ENCODE measurements around the gene PHYKPL. TPM values are rescaled to one million over a fixed set of nuclear protein-coding genes. Genes with fewer than 3 reads are reported as not detected.

PHYKPL gene
- total RNA-seq, 4 donors from 2014 or later: 25.0 to 54.6 (median 33.7) TPM

GRCh38 chr5:178238711-178239592 lies 6.3 kb upstream of the PHYKPL start:
- DNase-seq: peak in 1 of 2 donors; percentile 50
- Histone ChIP-seq H3K9me3 (no peaks in the 10 kb centered on the region), H3K4me3 (no peak overlapping the region), H3K36me3 (no peaks in the 10 kb centered on the region), H3K4me1 (peaks cover 37 to 53% of the 10 kb centered on the region in 2 donors), H3K27ac (peak overlapping the region; percentile 86 to 94 (median 92)), H3K27me3 (no peaks in the 10 kb centered on the region)
- in situ Hi-C loops (cut with MboI; ENCODE audit: low sequenced_read_pairs in 4 of 4) (no loop called here), intact Hi-C loops (cut with DNase I; ENCODE audit: low total_unique reads) (loop anchor here (5.0 to 10.0 kb wide), 3 partner anchors 117 to 1316 kb away; partner anchors contain the start of gene RUFY1)
- ATAC-seq: no peak
- TF ChIP-seq, protein P1, sequence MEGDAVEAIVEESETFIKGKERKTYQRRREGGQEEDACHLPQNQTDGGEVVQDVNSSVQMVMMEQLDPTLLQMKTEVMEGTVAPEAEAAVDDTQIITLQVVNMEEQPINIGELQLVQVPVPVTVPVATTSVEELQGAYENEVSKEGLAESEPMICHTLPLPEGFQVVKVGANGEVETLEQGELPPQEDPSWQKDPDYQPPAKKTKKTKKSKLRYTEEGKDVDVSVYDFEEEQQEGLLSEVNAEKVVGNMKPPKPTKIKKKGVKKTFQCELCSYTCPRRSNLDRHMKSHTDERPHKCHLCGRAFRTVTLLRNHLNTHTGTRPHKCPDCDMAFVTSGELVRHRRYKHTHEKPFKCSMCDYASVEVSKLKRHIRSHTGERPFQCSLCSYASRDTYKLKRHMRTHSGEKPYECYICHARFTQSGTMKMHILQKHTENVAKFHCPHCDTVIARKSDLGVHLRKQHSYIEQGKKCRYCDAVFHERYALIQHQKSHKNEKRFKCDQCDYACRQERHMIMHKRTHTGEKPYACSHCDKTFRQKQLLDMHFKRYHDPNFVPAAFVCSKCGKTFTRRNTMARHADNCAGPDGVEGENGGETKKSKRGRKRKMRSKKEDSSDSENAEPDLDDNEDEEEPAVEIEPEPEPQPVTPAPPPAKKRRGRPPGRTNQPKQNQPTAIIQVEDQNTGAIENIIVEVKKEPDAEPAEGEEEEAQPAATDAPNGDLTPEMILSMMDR (IDR thresholded peaks at IDR 0.05 in 4 of 5, conservative IDR thresholded peaks at IDR 0.05 in 1 of 5): no peak
- TF ChIP-seq POLR2A (IDR thresholded peaks at IDR 0.05): no peak

- Histone ChIP-seq H3K36me3 (no peaks in the 10 kb centered on the region), H3K27ac (peak overlapping the region; percentile 49 to 94 (median 92)), H3K4me1 (peaks cover 39 to 53% of the 10 kb centered on the region in 2 donors), H3K4me3 (no peak overlapping the region), H3K9me3 (no peaks in the 10 kb centered on the region), H3K27me3 (no peaks in the 10 kb centered on the region)
- DNase-seq (no peak), ATAC-seq (no peak)
- intact Hi-C loops (cut with DNase I; ENCODE audit: low total_unique reads) (loop anchor here (5.0 to 10.0 kb wide), 3 partner anchors 116 to 1317 kb away; partner anchors contain the start of gene RUFY1), in situ Hi-C loops (cut with MboI; ENCODE audit: low sequenced_read_pairs in 4 of 4) (no loop called here)
- TF ChIP-seq, protein P1 (IDR thresholded peaks at IDR 0.05 in 4 of 5, conservative IDR thresholded peaks at IDR 0.05 in 1 of 5): no peak
- TF ChIP-seq POLR2A (IDR thresholded peaks at IDR 0.05): no peak
Measured at GRCh38 chr5:178238313-178238635, 5.7 kb upstream of the PHYKPL start.

- intact Hi-C loops (cut with DNase I; ENCODE audit: low total_unique reads) (loop anchor here (5.0 to 10.0 kb wide), 3 partner anchors 115 to 1317 kb away; partner anchors contain the start of gene RUFY1), in situ Hi-C loops (cut with MboI; ENCODE audit: low sequenced_read_pairs in 4 of 4) (no loop called here)
- no peak overlapping the region for H3K4me3 ChIP-seq
- peaks cover 45 to 58% of the 10 kb centered on the region in 2 donors for H3K4me1 ChIP-seq
- no peaks in the 10 kb centered on the region for H3K36me3 ChIP-seq
- H3K27me3 ChIP-seq: no peaks in the 10 kb centered on the region
- H3K27ac ChIP-seq: peak overlapping the region; percentile 82 to 94 (median 92)
- TF ChIP-seq, protein P1 (IDR thresholded peaks at IDR 0.05 in 4 of 5, conservative IDR thresholded peaks at IDR 0.05 in 1 of 5): no peak
- TF ChIP-seq POLR2A (IDR thresholded peaks at IDR 0.05): no peak
- no peaks in the 10 kb centered on the region for H3K9me3 ChIP-seq
- DNase-seq (no peak), ATAC-seq (no peak)
Measured at GRCh38 chr5:178237431-178238312, 5.1 kb upstream of the PHYKPL start.

- in situ Hi-C loops (cut with MboI; ENCODE audit: low sequenced_read_pairs in 4 of 4): no loop called here
- Histone ChIP-seq H3K4me3 (no peak overlapping the region), H3K4me1 (peaks cover 46 to 58% of the 10 kb centered on the region in 2 donors), H3K27me3 (no peaks in the 10 kb centered on the region), H3K27ac (peak overlapping the region; percentile 82 to 94 (median 92)), H3K9me3 (no peaks in the 10 kb centered on the region), H3K36me3 (no peaks in the 10 kb centered on the region)
- ATAC-seq (peak; percentile 59 to 60), DNase-seq (peak; percentile 80 to 87)
- peak; percentile 68 to 74 for TF ChIP-seq POLR2A (IDR thresholded peaks at IDR 0.05)
- TF ChIP-seq, protein P1 (IDR thresholded peaks at IDR 0.05 in 4 of 5, conservative IDR thresholded peaks at IDR 0.05 in 1 of 5): no peak
- intact Hi-C loops (cut with DNase I; ENCODE audit: low total_unique reads): loop anchor here (1.0 to 10.0 kb wide), 4 partner anchors 95 to 1318 kb away; partner anchors contain the start of gene RUFY1
Measured at GRCh38 chr5:178236679-178237078, 4.1 kb upstream of the PHYKPL start.

Measured in gastrocnemius medialis (tissue), 4 donors.